Measurements from ENCODE around the gene RSPH1. TPM values are rescaled to one million over a fixed set of nuclear protein-coding genes. Genes with fewer than 3 reads are reported as not detected.

Gene RSPH1
- total and polyA plus RNA-seq, 2 of the 4 experiments (the other 2 are of a cell fraction): not detected

DNA sequence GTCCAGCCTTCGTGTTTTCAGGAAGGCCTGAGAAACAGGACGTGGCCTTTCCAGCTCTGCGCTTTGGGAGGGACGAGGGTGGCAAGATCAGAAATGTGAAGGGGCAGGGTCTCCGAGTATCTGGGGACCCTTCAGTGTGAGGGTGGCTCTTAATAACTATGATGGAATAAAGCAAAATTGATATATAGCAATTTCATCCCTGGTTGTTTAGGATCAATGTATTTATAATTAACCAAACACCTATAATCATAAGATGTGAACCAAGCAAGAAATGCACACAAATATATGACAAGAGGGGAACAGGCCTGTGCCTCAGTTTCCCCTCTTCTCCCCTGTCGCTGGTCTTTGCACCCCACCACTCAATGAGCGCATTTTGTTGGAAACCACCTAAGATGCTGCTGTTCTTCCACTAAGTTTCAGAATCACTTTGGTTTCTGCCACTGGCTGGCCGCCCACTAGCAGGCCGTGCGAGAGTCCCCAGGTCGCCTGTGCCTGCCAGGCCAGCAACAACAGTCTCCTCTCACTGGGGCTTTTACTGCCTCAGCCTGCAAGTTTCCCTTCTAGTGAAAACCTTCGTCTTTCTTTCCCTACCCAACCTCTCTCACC, 55.7 kb downstream of the RSPH1 start (continued):
- TF ChIP-seq, protein P1, sequence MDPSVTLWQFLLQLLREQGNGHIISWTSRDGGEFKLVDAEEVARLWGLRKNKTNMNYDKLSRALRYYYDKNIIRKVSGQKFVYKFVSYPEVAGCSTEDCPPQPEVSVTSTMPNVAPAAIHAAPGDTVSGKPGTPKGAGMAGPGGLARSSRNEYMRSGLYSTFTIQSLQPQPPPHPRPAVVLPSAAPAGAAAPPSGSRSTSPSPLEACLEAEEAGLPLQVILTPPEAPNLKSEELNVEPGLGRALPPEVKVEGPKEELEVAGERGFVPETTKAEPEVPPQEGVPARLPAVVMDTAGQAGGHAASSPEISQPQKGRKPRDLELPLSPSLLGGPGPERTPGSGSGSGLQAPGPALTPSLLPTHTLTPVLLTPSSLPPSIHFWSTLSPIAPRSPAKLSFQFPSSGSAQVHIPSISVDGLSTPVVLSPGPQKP (IDR thresholded peaks at IDR 0.05; ENCODE audit: borderline replicate concordance, low read depth, low read length): no peak
- TF ChIP-seq RCOR1 (IDR thresholded peaks at IDR 0.05; ENCODE audit: insufficient replicate concordance, low read length) (no peak), SMC3 (IDR thresholded peaks at IDR 0.05; ENCODE audit: low read depth, low read length) (no peak), RAD21 (IDR thresholded peaks at IDR 0.05; ENCODE audit: low read length) (no peak)

Data from IMR-90 (cell line).